ENCODE results near the gene CRTC3. TPM values are rescaled to one million over a fixed set of nuclear protein-coding genes. Genes with fewer than 3 reads are reported as not detected.

CRTC3 gene
- polyA plus RNA-seq, 6 donors from 2014 or later = 14.2 to 47.8 (median 26.9) TPM

DNA sequence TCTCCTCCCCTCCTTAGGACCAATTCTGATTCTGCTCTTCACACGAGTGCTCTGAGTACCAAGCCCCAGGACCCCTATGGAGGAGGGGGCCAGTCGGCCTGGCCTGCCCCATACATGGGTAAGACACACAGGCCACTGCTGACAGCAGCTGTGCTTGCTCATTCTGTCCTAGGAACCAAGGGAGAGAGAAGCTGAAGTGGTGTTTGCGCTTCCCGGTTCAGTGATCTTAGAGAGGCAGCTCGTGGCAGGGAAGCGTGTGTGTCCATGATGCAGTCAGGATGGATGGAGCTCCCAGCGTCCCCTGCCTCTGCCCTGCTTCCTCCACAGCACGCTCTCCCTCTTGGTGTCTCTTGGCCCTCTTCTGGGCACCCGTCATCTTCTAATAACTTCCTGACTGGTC is 77.6 kb downstream of the CRTC3 start:
- peaks cover 20 to 27% of the 10 kb centered on the region in 2 donors for H3K36me3 Mint-ChIP-seq
- no peaks in the 10 kb centered on the region for H3K27me3 Mint-ChIP-seq
- peaks cover 19 to 35% (median 25%) of the 10 kb centered on the region in 3 donors for H3K4me1 Mint-ChIP-seq
- peak overlapping the region in 1 of 8 donors; percentile 68 for H3K4me3 Mint-ChIP-seq
- ATAC-seq (ENCODE audit: low read depth in 2 of 2) (no peak), DNase-seq (no peak)
- peak overlapping the region in 2 of 6 donors; percentile 64 to 74 for H3K27ac Mint-ChIP-seq
- no peaks in the 10 kb centered on the region for H3K9me3 Mint-ChIP-seq

DNA sequence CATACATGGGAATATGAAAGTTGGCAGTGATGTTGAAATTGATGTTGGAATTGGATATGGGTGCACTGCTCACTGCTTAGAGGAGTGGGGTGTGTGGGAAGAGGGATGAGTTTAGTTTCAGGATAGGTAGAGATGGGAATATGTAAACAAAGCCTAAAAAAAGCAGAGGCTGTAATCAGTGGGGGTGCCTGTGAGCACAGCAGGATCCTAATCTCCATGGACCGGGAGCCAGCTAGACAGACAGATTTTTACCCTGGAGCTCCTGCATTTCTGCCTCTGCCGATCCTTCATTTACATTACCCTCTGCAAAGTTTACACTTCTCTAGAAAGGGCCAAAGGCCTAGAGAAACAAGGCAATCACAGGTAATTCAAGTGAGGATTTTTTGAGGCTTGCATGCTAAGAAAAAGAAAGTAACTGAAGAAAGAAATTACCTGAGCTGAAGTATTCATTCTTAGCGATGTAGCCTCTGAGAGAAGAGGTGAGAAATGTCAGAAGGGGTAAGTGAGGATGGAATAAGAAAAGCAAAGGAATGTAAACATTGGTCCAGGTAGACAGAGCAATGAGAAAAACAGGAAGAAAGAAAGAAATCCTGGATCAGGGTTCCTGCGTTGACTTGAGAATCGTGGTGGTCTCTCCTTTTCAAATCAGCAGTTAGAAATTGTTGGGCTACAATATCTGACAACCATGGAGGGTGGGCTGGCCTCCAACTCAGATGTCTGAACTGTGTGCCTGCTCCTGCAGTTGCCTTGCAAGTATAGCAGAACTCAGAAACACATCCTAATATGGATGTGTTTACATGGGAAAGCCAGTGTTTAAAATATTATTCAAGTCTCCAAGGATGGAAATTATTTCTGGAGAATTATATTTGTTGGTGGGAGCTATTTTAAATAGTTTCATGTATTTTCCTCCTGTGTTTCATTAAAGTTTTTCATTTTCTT is 79.8 kb downstream of the CRTC3 start:
- Mint-ChIP-seq H3K36me3 (peaks cover 24 to 35% of the 10 kb centered on the region in 2 donors), H3K4me3 (no peak overlapping the region), H3K4me1 (peaks cover 14 to 29% (median 23%) of the 10 kb centered on the region in 3 donors)

DNA sequence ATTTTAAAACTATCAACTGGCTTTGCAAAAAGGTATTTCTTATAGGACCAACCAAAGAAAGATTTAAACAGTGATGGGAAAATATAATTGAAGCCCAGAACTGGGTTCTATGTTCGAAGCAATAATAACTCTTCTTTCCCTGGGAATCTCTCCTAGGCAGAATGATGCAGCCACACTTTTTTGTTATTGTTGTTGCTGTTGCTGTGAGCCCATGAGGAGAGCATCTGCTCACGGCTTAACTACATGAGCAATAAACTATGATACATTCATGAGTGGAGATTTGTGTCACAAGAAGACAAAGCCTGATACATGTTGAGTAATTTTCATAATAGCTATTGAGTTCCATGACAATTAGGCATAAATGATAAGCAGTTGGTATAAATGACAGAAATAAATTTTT is 80.5 kb downstream of the CRTC3 start:
- Mint-ChIP-seq H3K9me3 (no peaks in the 10 kb centered on the region), H3K27me3 (no peaks in the 10 kb centered on the region), H3K36me3 (peaks cover 24 to 35% of the 10 kb centered on the region in 2 donors), H3K4me3 (no peak overlapping the region), H3K27ac (no peak overlapping the region), H3K4me1 (peaks cover 14 to 29% (median 24%) of the 10 kb centered on the region in 3 donors)
- DNase-seq (no peak), ATAC-seq (ENCODE audit: low read depth in 2 of 2) (no peak)

More for the DNA sequence above, 79.8 kb downstream of the CRTC3 start:
- ATAC-seq (ENCODE audit: low read depth in 2 of 2) = no peak
- Mint-ChIP-seq H3K9me3 (no peaks in the 10 kb centered on the region), H3K27ac (peak overlapping the region in 2 of 6 donors; percentile 29 to 61), H3K27me3 (no peaks in the 10 kb centered on the region)
- no peak for DNase-seq

DNA sequence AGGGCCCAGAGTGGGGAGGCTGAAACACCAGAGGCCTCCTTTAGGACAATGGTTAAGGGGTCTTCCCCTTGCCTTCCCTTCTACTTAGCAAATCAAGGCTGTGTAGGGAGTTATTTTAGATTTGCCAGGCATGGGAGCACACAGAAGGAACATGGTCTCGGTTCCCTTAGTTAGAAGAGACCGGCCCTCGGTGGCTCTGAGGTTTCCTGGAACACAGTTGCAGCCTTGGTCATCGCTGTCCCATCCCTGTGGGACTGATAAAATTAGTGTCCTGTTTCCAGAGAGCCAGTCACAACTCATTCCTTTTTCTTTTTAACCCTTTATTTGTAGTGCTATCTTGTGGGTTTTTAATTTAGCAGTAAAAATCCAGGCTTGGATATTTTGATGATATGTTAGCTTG is 81.4 kb downstream of the CRTC3 start:
- DNase-seq = no peak
- Mint-ChIP-seq H3K27ac (no peak overlapping the region), H3K36me3 (peaks cover 24 to 35% of the 10 kb centered on the region in 2 donors)

DNA sequence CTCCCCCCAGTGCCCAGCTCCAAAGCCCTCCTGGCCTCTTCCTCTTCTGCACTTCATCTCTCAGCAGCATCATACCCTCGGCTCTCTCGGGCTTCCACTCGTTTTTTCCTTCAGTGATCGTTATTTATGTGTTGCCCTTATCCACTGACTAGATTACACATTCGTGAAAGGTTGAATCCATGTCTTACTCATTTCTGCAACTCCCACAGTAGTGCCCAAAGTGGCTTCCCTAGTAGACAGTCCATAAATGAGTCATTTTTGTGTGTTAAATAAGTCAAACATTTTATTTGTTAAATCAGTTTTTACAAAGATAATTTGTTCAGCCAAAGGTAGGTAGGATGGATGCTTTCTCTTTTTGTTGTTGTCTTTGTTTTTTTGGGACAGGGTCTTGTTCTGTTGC is 87.4 kb downstream of the CRTC3 start:
- H3K9me3 Mint-ChIP-seq = no peaks in the 10 kb centered on the region
- no peak for DNase-seq
- ATAC-seq (ENCODE audit: low read depth in 2 of 2) = no peak
- no peak overlapping the region for H3K4me3 Mint-ChIP-seq
- H3K27ac Mint-ChIP-seq = peak overlapping the region in 2 of 6 donors; percentile 31 to 41
- H3K27me3 Mint-ChIP-seq = no peaks in the 10 kb centered on the region
- H3K36me3 Mint-ChIP-seq = peaks cover 17 to 30% of the 10 kb centered on the region in 2 donors
- H3K4me1 Mint-ChIP-seq = peaks cover 24 to 42% (median 31%) of the 10 kb centered on the region in 3 donors

More for the DNA sequence above, 81.4 kb downstream of the CRTC3 start:
- Mint-ChIP-seq H3K4me1 (peaks cover 14 to 29% (median 24%) of the 10 kb centered on the region in 3 donors), H3K9me3 (no peaks in the 10 kb centered on the region), H3K27me3 (no peaks in the 10 kb centered on the region), H3K4me3 (no peak overlapping the region)
- ATAC-seq (ENCODE audit: low read depth in 2 of 2) = no peak

DNA sequence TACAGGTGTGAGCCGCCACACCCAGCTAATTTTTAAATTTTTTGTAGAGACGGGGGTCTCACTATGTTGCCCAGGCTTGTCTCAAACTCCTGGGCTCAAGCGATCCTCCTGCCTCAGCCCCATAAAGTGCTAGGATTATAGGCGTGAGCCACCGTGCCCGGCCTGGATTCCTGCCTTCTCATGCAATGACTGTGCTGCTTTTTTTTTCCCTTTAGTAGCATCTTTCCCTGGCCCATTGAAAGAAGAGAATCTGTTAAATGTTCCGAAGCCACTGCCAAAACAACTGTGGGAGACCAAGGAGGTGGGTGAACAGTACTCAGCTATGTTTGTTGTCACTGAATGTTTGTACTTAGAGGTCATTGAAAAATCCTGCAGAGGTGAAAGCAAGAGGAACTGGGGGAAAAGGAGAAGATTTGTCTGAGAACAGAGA is 88.0 kb downstream of the CRTC3 start:
- Mint-ChIP-seq H3K9me3 (no peaks in the 10 kb centered on the region), H3K36me3 (peaks cover 17 to 30% of the 10 kb centered on the region in 2 donors), H3K4me1 (peaks cover 24 to 42% (median 31%) of the 10 kb centered on the region in 3 donors), H3K27ac (peak overlapping the region in 3 of 6 donors; percentile 16 to 55 (median 43)), H3K27me3 (no peaks in the 10 kb centered on the region), H3K4me3 (no peak overlapping the region)
- no peak for ATAC-seq (ENCODE audit: low read depth in 2 of 2)
- no peak for DNase-seq

DNA sequence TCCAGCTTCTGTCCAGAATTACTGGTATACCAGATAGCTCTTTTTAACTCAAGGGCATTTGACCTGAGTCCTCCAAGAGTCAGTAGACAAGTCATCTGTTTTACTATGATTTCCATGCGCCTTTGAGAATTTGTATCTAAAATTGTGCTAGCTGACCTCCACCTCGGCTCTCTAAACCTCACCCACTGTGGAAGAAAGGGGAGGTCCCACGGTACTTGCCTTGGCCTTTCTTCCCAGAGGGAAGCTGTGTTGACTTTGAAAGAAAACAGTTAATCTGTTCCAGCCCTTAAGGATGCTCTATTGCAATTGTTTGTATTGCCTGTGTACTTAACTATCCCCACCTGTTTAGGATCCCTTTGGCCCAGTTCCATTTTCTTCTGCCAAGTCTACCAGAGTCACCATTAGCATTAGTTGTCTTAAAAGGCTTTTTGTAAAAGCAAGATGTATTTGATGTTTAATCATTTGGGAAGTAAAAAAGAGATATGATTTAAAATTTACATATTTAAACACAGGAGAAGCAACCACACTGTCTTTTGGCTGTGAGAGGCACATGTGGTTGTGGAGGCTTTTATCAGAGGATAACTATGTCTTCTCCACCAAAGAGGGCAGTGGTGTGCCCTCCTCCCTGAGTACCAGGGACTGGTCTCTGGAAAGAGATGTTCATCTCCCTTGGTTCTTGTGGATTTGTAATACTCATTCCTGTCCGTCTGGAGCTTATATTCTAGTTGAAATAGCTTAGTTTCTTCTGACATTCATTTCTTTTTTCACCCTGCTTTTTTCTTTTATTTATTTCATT is 88.8 kb downstream of the CRTC3 start:
- DNase-seq (no peak), ATAC-seq (ENCODE audit: low read depth in 2 of 2) (no peak)
- H3K4me1 Mint-ChIP-seq = peaks cover 20 to 39% (median 31%) of the 10 kb centered on the region in 3 donors
- H3K27ac Mint-ChIP-seq = peak overlapping the region in 5 of 6 donors; percentile 23 to 86 (median 55)
- H3K9me3 Mint-ChIP-seq = no peaks in the 10 kb centered on the region
- H3K4me3 Mint-ChIP-seq = no peak overlapping the region
- no peaks in the 10 kb centered on the region for H3K27me3 Mint-ChIP-seq
- H3K36me3 Mint-ChIP-seq = peaks cover 13 to 25% of the 10 kb centered on the region in 2 donors

DNA sequence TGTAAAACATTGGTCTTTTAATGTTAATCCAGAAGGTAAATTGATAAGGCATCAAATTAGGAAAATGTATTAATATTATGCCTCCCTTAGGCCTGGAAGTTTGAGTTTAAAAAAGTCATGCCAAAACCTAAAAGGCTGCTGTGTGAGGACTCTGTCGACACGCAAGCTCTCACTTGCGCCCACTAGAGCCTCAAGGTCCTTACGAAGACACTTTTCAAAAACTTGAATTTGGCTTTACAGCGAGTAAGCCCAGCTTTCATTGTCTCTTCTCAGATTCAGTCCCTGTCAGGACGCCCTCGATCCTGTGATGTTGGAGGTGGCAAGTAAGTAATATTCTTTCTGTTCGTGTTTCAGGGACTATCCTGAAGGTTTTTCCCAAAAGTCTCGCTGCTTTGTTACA is 89.7 kb downstream of the CRTC3 start:
- H3K36me3 Mint-ChIP-seq = peaks cover 13 to 23% of the 10 kb centered on the region in 2 donors
- H3K9me3 Mint-ChIP-seq = no peaks in the 10 kb centered on the region
- ATAC-seq (ENCODE audit: low read depth in 2 of 2) (no peak), DNase-seq (no peak)
- H3K4me3 Mint-ChIP-seq = peak overlapping the region in 1 of 8 donors; percentile 47
- no peaks in the 10 kb centered on the region for H3K27me3 Mint-ChIP-seq
- H3K4me1 Mint-ChIP-seq = peaks cover 19 to 32% (median 26%) of the 10 kb centered on the region in 3 donors
- H3K27ac Mint-ChIP-seq = peak overlapping the region in 3 of 6 donors; percentile 48 to 86 (median 65)

DNA sequence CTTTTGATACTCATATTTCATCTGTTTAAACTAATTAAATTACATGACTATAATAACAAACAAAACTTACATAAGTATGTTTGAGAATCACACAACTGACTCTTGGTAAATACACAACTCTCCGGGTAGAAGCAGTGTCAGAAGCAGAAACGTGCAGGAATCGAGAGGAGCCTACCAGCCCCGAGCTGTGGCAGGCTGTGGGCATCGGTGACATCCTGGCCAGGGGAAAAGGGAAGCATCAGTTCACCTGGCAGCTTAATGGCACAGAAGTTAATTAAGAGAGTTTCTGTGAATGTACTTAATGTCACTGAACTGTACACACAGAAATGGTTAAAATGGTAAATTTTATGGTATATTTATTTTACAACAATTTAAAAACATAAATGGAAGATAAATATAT is 90.2 kb downstream of the CRTC3 start:
- peaks cover 13 to 23% of the 10 kb centered on the region in 2 donors for H3K36me3 Mint-ChIP-seq
- H3K9me3 Mint-ChIP-seq = no peaks in the 10 kb centered on the region
- H3K4me1 Mint-ChIP-seq = peaks cover 19 to 30% (median 26%) of the 10 kb centered on the region in 3 donors
- no peaks in the 10 kb centered on the region for H3K27me3 Mint-ChIP-seq
- ATAC-seq (ENCODE audit: low read depth in 2 of 2) (peak; percentile 51), DNase-seq (no peak)
- H3K4me3 Mint-ChIP-seq = peak overlapping the region in 6 of 8 donors; percentile 13 to 82 (median 46)
- H3K27ac Mint-ChIP-seq = peak overlapping the region in 5 of 6 donors; percentile 44 to 94 (median 65)

DNA sequence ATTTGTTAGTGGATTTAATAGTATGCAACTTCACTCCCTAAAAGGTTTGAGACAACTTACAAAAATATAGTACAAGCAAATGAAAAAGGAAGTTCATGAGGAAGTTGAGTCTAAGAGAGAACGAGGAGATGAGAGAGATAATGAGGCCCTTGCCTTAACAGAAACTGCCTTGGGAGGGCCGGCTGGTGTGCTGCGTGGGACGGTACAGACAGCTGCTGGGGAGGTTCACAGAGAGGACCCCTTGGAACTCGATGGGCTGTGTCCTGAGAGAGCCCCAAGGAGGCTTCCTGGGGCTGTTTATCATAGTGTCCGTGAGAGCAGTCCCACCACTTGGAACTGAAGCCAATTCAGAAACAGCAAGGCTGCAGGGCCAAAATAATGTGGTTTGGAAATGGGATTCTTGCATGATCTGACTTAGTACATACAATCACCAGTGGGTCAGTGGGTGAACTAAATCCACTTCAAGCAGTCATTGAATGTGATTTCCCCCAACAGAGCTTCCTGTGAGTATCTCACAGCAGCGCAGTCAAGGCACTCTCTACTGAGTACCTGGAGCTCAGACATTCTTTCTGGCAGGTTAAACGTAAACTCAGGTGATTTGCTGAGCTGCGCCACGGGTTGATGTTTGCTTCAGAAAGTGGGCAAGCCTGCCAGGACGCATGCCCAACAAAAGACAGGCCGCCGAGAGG is 90.8 kb downstream of the CRTC3 start:
- DNase-seq (peak; percentile 40), ATAC-seq (ENCODE audit: low read depth in 2 of 2) (peak; percentile 91 to 92)
- Mint-ChIP-seq H3K27ac (peak overlapping the region; percentile 38 to 96 (median 77)), H3K4me3 (peak overlapping the region in 5 of 8 donors; percentile 13 to 83 (median 47)), H3K9me3 (no peaks in the 10 kb centered on the region), H3K4me1 (peaks cover 19 to 30% (median 26%) of the 10 kb centered on the region in 3 donors), H3K36me3 (peaks cover 13 to 23% of the 10 kb centered on the region in 2 donors), H3K27me3 (no peaks in the 10 kb centered on the region)

DNA sequence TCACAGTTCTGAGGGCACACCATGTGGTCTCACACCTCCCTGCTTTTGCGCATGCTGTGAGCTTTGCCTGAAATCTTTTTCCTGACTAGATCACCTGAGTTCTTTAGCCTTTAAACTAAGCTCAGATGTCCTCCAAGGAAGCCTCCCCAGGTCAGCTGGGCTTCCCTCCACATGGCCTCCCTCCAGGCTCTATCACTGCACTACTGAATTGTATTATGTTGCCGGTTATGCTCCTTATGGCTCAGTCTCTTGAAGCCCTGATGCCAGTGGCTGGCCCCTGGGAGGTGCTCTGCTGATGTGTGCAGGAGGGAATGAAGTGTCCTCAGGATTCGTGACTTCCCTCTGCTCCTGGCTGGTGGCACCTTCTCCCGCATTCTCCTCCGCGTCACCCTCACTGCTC is 94.1 kb downstream of the CRTC3 start:
- H3K27me3 Mint-ChIP-seq = no peaks in the 10 kb centered on the region
- peaks cover 13 to 22% (median 14%) of the 10 kb centered on the region in 3 donors for H3K4me1 Mint-ChIP-seq
- ATAC-seq (ENCODE audit: low read depth in 2 of 2) (no peak), DNase-seq (no peak)
- H3K36me3 Mint-ChIP-seq = peaks cover 6 to 13% of the 10 kb centered on the region in 2 donors
- H3K27ac Mint-ChIP-seq = no peak overlapping the region
- H3K4me3 Mint-ChIP-seq = no peak overlapping the region
- no peaks in the 10 kb centered on the region for H3K9me3 Mint-ChIP-seq

DNA sequence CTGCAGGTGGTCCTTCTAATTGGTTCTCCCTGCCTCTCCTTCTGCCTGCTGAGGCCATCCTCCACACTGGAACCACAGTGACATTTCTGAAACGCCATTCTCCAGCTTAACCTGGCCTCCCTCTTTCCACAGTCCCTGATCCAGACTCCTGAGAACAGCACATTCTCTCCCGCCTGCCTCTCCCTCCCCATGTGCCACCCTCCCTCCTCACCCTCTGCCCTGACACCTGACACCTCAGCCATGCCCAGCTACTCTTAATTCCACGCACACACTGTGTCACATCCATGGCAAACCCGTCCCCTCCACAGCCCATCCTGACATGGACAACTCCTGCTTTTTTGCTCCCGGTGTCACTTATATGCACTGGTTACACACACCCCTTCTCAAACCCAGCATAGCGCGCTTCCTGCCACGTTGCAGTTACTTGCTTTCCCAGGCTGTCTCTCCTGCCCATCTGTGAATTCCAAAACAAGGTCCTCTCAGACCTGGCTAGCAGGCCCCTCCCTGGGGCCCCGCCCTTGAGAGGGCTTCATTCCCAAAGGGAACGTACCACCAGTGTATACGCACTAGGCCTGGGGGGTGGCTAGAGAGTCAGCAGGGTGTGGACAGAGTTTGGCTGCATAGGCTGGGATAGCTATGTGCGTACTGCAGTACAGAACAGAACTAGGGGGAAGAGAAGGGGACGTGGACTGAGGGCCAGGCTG is 94.7 kb downstream of the CRTC3 start:
- peaks cover 13 to 18% (median 16%) of the 10 kb centered on the region in 3 donors for H3K4me1 Mint-ChIP-seq
- H3K9me3 Mint-ChIP-seq = no peaks in the 10 kb centered on the region
- peaks cover 11 to 19% of the 10 kb centered on the region in 2 donors for H3K36me3 Mint-ChIP-seq
- ATAC-seq (ENCODE audit: low read depth in 2 of 2) (no peak), DNase-seq (no peak)
- H3K27me3 Mint-ChIP-seq = no peaks in the 10 kb centered on the region
- H3K27ac Mint-ChIP-seq = no peak overlapping the region
- no peak overlapping the region for H3K4me3 Mint-ChIP-seq
